ENCODE data around the gene ZNF891.

ZNF891 gene

DNA sequence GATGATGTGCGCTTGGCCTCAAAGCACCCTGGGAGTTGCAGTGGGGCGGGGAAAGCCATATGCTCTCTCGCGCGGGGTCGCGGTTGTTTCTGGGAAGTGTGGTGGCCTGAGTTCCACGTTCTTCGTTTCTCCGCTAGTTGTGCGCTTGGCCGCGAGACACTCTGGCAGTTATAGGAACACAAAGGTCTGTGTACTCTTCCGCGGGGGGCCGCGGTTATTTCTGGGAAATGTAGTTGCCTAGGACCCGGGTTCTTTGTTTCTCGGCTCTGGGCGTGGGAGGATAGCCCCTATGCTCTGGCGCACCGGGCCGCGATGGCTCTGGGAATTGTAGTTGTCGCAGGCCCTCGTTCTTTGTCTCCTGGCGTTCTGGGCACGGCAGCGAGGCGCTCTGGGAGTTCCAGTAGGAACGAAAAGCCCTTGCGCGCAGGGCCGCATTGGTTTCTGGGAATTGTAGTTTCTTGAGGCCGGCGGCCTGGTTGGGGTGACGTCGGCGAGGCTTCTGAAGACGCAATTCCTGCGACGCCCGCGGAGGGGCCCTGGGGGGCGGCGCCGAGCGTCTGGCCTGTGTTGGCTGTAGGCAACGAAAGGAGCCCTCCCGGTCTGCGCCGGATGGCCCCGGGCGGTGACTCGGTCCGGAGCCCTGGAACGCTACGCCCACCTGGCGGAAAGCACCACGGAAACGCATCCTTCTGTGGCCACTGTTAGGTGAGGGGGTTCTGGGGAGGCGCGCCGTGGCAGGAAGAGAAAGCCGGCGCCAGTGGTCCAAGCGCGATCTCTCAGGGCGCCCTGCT, 49.5 kb downstream of the ZNF891 start, which contains the start of gene ZNF140:
Gene ZNF140 (plus strand): TSS at position 556 of the 791 bp plus-strand sequence. CDS start 398 bp downstream, outside the sequence.
- peak; percentile 99 for DNase-seq (ENCODE audit: low read depth)
- TF ChIP-seq, protein P1, sequence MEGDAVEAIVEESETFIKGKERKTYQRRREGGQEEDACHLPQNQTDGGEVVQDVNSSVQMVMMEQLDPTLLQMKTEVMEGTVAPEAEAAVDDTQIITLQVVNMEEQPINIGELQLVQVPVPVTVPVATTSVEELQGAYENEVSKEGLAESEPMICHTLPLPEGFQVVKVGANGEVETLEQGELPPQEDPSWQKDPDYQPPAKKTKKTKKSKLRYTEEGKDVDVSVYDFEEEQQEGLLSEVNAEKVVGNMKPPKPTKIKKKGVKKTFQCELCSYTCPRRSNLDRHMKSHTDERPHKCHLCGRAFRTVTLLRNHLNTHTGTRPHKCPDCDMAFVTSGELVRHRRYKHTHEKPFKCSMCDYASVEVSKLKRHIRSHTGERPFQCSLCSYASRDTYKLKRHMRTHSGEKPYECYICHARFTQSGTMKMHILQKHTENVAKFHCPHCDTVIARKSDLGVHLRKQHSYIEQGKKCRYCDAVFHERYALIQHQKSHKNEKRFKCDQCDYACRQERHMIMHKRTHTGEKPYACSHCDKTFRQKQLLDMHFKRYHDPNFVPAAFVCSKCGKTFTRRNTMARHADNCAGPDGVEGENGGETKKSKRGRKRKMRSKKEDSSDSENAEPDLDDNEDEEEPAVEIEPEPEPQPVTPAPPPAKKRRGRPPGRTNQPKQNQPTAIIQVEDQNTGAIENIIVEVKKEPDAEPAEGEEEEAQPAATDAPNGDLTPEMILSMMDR (IDR thresholded peaks at IDR 0.05; ENCODE audit: low read depth, low read length), result peak; percentile 16
- peak; percentile 86 for TF ChIP-seq MYC (IDR thresholded peaks at IDR 0.05; ENCODE audit: low read depth, low read length)
- peak; percentile 76 for TF ChIP-seq POLR2A (IDR thresholded peaks at IDR 0.05; ENCODE audit: extremely low read depth, insufficient read length)
- TF ChIP-seq, protein P2, sequence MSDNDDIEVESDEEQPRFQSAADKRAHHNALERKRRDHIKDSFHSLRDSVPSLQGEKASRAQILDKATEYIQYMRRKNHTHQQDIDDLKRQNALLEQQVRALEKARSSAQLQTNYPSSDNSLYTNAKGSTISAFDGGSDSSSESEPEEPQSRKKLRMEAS (IDR thresholded peaks at IDR 0.05; ENCODE audit: low read depth, low read length), result peak; percentile 56; the same call in 1 of the 2 replicates

DNA sequence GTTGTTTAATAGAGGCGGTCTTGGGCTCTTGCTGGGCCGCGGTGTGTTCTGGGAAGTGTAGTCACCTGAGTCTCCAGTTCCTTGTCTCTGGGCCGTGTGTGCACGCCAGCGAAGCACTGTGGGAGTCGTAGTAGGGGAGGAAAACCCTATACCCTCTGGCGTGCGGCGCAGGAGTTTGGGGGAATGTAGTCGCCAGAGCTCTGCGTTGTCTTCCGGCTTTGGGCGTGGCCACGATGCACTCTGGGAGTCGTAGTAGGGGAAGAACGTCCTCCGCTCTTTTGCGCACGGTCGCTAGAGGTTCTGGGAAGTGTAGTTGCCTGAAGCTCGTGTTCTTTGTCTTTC, 50.1 kb downstream of the ZNF891 start:
- TF ChIP-seq POLR2A (IDR thresholded peaks at IDR 0.05; ENCODE audit: extremely low read depth, insufficient read length) (no peak), MYC (IDR thresholded peaks at IDR 0.05; ENCODE audit: low read depth, low read length) (peak; percentile 87; the same call in 1 of the 2 replicates)
- TF ChIP-seq, protein P2 (IDR thresholded peaks at IDR 0.05; ENCODE audit: low read depth, low read length), result peak; percentile 86
- TF ChIP-seq, protein P1 (IDR thresholded peaks at IDR 0.05; ENCODE audit: low read depth, low read length), result no peak
- DNase-seq (ENCODE audit: low read depth), result peak; percentile 100
- peak overlapping the region; percentile 69 for H3K4me3 ChIP-seq (ENCODE audit: low read depth, low read length)

More for the DNA sequence above, 49.5 kb downstream of the ZNF891 start, which contains the start of gene ZNF140:
- peak within 1 kb of the TSS; percentile 69 for H3K4me3 ChIP-seq (ENCODE audit: low read depth, low read length)

DNA sequence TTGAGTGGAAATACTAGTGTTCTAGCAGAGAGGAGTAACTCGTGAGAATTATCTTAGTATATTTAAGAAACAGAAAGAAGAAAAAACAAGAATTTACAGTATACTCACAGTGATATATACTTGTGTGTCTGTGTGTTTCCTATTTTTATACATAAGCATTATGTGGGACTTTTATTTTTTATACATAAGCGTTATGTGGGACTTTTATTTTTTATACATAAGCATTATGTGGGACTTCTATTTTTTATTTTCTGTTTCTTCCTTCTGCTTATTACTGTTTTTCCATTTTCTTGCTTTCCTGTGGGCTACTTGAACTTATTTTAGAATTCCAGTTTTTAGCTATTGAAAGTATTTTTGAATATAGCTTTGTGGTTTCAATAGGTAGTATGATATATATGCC, 56.2 kb downstream of the ZNF891 start:
- H3K4me3 ChIP-seq (ENCODE audit: low read depth, low read length), result no peak overlapping the region
- no peak for DNase-seq (ENCODE audit: low read depth)
- TF ChIP-seq POLR2A (IDR thresholded peaks at IDR 0.05; ENCODE audit: extremely low read depth, insufficient read length), result no peak
- TF ChIP-seq, protein P2 (IDR thresholded peaks at IDR 0.05; ENCODE audit: low read depth, low read length), result no peak
- TF ChIP-seq, protein P1 (IDR thresholded peaks at IDR 0.05; ENCODE audit: low read depth, low read length), result no peak
- TF ChIP-seq MYC (IDR thresholded peaks at IDR 0.05; ENCODE audit: low read depth, low read length), result no peak

DNA sequence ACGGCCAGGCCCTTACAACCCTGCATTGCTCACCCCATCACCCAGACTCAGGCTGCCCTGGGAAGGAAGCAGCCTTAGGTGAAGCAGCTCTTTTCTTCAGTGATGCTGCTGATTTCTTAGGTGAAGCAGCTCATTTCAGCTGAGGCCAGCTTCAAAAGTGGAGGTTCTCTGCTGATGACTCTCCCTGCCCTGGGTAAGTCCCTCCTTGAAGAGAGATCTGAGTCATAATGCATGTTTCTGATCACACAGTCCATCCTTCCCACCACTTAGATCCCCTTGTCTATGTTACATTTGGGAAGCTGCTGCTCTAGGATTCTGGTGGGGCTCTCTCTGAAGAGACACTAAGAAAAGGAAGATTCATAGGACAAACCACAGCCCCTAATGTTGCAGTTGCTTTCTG, 66.5 kb downstream of the ZNF891 start:
- no peak for TF ChIP-seq MYC (IDR thresholded peaks at IDR 0.05; ENCODE audit: low read depth, low read length)
- no peak for TF ChIP-seq POLR2A (IDR thresholded peaks at IDR 0.05; ENCODE audit: extremely low read depth, insufficient read length)
- TF ChIP-seq, protein P1 (IDR thresholded peaks at IDR 0.05; ENCODE audit: low read depth, low read length), result no peak
- TF ChIP-seq, protein P2 (IDR thresholded peaks at IDR 0.05; ENCODE audit: low read depth, low read length), result no peak
- H3K4me3 ChIP-seq (ENCODE audit: low read depth, low read length), result no peak overlapping the region

DNA sequence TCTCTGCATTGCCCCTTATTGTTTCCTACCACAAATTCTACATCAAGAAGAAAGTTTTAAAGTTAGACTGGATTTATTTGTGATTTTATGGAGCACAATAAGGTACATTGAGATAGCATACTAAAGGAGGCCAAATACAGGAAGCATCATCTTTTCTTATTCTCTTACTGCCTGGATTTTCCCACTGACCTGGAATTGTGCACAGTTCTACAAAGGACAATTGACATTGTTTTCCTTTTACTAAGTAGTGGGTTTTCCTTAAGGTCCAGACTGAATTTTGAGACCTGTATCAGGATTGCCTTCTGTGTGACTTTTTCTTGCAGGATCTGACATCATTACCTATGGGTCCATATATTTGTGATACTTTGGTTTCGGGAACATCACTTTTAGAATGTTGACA, 68.1 kb downstream of the ZNF891 start:
- H3K4me3 ChIP-seq (ENCODE audit: low read depth, low read length), result no peak overlapping the region
- no peak for DNase-seq (ENCODE audit: low read depth)
- TF ChIP-seq, protein P1 (IDR thresholded peaks at IDR 0.05; ENCODE audit: low read depth, low read length), result no peak
- TF ChIP-seq, protein P2 (IDR thresholded peaks at IDR 0.05; ENCODE audit: low read depth, low read length), result no peak
- TF ChIP-seq POLR2A (IDR thresholded peaks at IDR 0.05; ENCODE audit: extremely low read depth, insufficient read length), result no peak
- TF ChIP-seq MYC (IDR thresholded peaks at IDR 0.05; ENCODE audit: low read depth, low read length), result no peak

More for the DNA sequence above, 66.5 kb downstream of the ZNF891 start:
- DNase-seq (ENCODE audit: low read depth), result no peak

All from NB4 (cell line).